ENCODE data around the gene PHKB.
"Not testable (repeated sequence)": the region's sequence is repeated elsewhere in the genome, so short reads cannot be mapped to it uniquely, and the experiment has no call there.

PHKB gene

GRCh38 chr16:47666434-47666833, 205.3 kb downstream of the PHKB start:
- TF ChIP-seq CTCF (IDR thresholded peaks at IDR 0.05; ENCODE audit: low read depth, low read length), result no peak
- H3K4me3 ChIP-seq (ENCODE audit: low read depth, low read length), result no peak overlapping the region

GRCh38 chr16:47667956-47668355, 206.8 kb downstream of the PHKB start:
- no peak overlapping the region for H3K4me3 ChIP-seq (ENCODE audit: low read depth, low read length)
- no peak for TF ChIP-seq CTCF (IDR thresholded peaks at IDR 0.05; ENCODE audit: low read depth, low read length)

GRCh38 chr16:47672475-47672874, 211.3 kb downstream of the PHKB start:
- H3K4me3 ChIP-seq (ENCODE audit: low read depth, low read length), result no peak overlapping the region
- no peak for TF ChIP-seq CTCF (IDR thresholded peaks at IDR 0.05; ENCODE audit: low read depth, low read length)

GRCh38 chr16:47676635-47677177, 215.6 kb downstream of the PHKB start:
- TF ChIP-seq CTCF (IDR thresholded peaks at IDR 0.05; ENCODE audit: low read depth, low read length), result no peak
- no peak overlapping the region for H3K4me3 ChIP-seq (ENCODE audit: low read depth, low read length)

- H3K4me3 ChIP-seq (ENCODE audit: low read depth, low read length), result not testable (repeated sequence)
Observed at GRCh38 chr16:47681571-47681970, 220.4 kb downstream of the PHKB start.

GRCh38 chr16:47687694-47688093, 226.6 kb downstream of the PHKB start:
- H3K4me3 ChIP-seq (ENCODE audit: low read depth, low read length), result no peak overlapping the region
- no peak for TF ChIP-seq CTCF (IDR thresholded peaks at IDR 0.05; ENCODE audit: low read depth, low read length)

GRCh38 chr16:47693226-47693625, 232.1 kb downstream of the PHKB start:
- no peak overlapping the region for H3K4me3 ChIP-seq (ENCODE audit: low read depth, low read length)
- no peak for TF ChIP-seq CTCF (IDR thresholded peaks at IDR 0.05; ENCODE audit: low read depth, low read length)

GRCh38 chr16:47694543-47694942, 233.4 kb downstream of the PHKB start:
- H3K4me3 ChIP-seq (ENCODE audit: low read depth, low read length), result no peak overlapping the region
- TF ChIP-seq CTCF (IDR thresholded peaks at IDR 0.05; ENCODE audit: low read depth, low read length), result no peak
